AG10803 (cell line): ENCODE results near the gene APOLD1.

Source experiments
- DNase-seq: peaks from one replicate; pipeline ENCODE4 v3.0.0; 2010; ENCODE audit warnings: low read depth
- H3K4me3 ChIP-seq: 2 replicates; pipeline ENCODE4 v1.5.1; 2011; ENCODE audit warnings: mild to moderate bottlenecking, low read length, control low read depth
- TF ChIP-seq, protein P1 (sequence below): conservative IDR thresholded peaks from 2 replicates; pipeline ENCODE4 v1.5.1; 2011; ENCODE audit warnings: mild to moderate bottlenecking, low read length, control low read depth, inconsistent platforms

The APOLD1 gene

DNA sequence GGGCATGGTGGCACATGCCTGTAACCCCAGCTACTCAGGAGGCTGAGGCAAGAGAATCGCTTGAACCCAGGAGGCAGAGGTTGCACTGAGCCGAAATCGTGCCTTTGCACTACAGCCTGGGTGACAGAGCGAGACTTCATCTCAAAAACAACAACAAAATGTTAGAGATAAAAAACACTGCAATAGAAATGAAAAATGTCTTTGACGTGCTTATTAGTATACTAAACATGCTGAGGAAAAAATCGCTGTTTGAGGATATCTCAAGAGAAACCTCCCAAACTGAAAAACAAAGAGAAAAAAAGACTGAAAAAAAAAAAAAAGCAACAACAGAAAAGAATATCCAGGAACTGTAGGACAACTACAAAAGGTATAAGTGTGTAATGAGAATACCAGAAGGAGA lies 15.2 kb upstream of the APOLD1 start:
- H3K4me3 ChIP-seq: no peak overlapping the region
- TF ChIP-seq, protein P1, sequence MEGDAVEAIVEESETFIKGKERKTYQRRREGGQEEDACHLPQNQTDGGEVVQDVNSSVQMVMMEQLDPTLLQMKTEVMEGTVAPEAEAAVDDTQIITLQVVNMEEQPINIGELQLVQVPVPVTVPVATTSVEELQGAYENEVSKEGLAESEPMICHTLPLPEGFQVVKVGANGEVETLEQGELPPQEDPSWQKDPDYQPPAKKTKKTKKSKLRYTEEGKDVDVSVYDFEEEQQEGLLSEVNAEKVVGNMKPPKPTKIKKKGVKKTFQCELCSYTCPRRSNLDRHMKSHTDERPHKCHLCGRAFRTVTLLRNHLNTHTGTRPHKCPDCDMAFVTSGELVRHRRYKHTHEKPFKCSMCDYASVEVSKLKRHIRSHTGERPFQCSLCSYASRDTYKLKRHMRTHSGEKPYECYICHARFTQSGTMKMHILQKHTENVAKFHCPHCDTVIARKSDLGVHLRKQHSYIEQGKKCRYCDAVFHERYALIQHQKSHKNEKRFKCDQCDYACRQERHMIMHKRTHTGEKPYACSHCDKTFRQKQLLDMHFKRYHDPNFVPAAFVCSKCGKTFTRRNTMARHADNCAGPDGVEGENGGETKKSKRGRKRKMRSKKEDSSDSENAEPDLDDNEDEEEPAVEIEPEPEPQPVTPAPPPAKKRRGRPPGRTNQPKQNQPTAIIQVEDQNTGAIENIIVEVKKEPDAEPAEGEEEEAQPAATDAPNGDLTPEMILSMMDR: no peak
- no peak for DNase-seq

DNA sequence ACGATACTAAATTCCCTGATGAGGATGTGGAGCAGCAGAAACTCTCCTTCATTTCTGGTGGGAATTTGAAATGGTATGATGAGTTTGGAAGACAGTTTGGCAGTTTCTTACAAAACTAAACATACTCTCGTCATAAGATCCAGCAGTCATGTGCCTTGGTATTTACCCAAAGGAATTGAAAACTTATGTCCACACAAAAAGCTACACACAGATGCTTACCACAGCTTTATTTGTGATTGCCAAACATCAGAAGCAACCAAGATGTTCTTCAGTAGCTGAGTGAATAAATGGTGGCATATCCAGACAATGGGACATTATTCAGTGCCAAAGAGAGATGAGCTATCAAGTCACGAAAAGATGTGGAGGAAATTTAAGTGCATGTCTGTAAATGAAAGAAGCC lies 10.7 kb upstream of the APOLD1 start:
- TF ChIP-seq, protein P1: no peak
- no peak overlapping the region for H3K4me3 ChIP-seq
- peak; percentile 46 for DNase-seq

DNA sequence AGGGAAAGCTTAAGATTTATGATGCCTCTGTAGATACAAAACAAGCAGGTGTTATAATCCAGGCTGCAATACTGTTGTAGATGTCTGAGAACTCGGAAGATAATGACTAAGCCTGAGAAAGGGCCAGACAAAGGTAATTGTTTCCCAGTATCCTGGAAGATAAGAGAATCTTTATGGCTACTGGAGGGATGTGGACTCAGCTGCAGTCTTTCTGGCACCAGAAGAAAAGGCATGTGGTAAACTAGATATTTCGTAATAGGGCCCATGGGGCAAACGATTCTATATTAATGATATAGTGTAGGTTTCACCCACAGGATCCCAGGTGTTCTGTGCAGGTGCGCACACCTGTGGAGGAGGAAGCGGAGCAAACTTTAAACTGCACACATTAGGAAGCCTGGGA lies 9.2 kb upstream of the APOLD1 start:
- DNase-seq: no peak
- H3K4me3 ChIP-seq: no peak overlapping the region
- TF ChIP-seq, protein P1: no peak

DNA sequence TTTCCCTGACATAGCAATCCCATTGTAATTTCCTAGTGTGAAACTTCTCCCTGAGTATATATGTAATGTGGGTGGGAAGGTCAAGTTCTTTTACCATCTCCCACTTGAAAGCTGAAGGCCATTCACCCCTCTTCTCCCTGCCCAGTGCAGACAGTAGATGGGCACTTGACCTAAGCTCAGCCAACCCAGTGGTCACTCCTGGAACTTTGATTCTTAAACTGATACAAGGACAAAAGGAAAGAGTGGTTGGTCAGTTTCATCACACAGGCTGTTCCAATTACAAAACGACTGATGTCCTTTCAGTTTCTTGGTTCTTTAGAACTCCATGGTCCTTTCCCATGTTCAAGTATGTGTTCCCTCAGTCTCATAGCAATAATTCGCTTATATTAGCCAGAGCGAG lies 8.4 kb upstream of the APOLD1 start:
- H3K4me3 ChIP-seq: no peak overlapping the region
- TF ChIP-seq, protein P1: no peak
- no peak for DNase-seq

DNA sequence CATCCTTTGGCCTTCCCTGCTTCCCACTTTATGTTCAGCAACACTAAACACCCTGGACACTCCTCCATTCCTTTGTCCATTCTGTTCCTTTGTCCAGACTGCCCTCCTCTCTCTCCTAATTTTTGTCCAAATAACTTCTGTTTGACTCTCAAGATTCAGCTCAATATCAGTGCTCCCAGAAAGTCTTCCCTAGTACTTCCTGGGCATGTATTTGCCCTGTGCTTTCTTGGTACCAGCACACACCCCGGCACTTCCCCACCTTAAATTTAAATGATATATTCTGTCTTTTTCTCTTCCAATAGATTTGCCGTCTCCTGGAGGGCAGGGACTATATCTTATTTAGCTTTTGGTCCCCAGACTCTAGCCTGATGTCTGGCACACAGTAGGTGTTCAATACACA lies 6.5 kb upstream of the APOLD1 start:
- TF ChIP-seq, protein P1: no peak
- no peak overlapping the region for H3K4me3 ChIP-seq
- DNase-seq: no peak

DNA sequence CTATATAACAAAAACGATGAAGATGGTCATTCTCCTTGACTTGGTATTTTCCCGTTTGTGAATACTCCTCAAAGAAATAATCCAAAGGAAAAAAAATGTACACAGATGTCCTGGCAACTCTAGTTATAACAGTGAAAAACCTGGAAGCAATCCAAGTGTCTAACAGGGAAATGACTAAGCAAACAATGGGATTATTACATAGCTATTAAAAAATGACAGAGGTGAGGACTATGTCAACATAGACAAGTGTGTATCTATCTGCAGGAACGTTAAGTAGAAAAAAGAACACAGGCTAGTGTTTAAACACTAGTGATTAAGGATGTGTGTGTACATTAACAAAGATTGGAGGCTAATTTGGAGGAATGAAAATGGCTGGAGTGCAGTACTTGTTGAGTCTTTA lies 5.9 kb upstream of the APOLD1 start:
- DNase-seq: peak; percentile 87
- H3K4me3 ChIP-seq: no peak overlapping the region
- TF ChIP-seq, protein P1: no peak

DNA sequence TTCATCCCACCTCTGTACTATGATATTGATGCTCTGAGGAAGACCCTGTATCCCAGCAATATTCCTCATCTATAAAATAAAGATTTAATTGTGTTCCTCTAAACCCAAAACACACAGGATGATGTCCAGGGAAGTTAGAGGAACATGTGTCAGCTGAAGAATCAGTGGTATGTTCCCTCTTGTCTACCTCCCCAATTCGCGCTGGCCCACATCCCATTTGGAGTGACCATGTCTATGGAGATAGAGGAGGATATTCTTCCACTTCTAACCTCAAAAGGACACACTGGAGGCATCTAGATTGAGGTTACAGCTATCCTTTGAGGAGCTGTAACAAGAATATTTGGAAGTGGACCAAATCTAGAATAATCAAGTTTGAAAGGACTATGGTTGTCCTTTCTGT lies 1.3 kb upstream of the APOLD1 start:
- no peak for DNase-seq
- TF ChIP-seq, protein P1: no peak
- no peak overlapping the region for H3K4me3 ChIP-seq
